Activated T-cell treated with anti-CD3 and anti-CD28 coated beads, Interleukin-2, amount 50 U/mL, for 1 hour (primary cell): ENCODE data around the gene FHAD1.
"Not testable (repeated sequence)": the region's sequence is repeated elsewhere in the genome, so short reads cannot be mapped to it uniquely, and the experiment has no call there.

Source experiments
- DNase-seq: peaks from one replicate; pipeline ENCODE4 v3.0.0-alpha.2; 2020

Gene FHAD1

DNA sequence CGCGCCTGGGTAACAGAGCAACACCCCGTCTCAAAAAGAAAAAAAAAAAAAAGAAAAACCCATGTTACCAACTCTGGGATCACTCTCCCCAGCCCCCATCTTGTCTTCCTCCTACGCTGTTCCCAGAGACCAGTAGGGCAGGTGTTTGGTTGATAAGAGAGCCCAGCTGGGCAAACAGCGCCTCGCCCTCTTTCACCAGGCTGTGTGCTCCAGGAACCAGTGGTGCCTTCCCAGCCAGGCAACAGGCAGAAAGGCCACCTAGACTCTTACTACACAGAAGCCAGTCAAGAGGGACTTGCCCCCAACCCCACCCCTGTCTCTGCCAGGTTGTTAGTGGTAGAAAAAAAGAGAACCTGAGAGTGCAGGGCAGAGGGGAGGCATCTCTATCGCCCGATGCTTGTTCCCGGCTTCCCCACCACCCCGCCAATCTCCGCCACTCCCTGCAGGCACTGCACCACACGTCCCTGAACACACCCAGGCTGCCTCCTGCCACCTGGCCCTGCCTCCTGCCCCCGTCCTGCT lies 177.2 kb downstream of the FHAD1 start:
- DNase-seq = no peak

DNA sequence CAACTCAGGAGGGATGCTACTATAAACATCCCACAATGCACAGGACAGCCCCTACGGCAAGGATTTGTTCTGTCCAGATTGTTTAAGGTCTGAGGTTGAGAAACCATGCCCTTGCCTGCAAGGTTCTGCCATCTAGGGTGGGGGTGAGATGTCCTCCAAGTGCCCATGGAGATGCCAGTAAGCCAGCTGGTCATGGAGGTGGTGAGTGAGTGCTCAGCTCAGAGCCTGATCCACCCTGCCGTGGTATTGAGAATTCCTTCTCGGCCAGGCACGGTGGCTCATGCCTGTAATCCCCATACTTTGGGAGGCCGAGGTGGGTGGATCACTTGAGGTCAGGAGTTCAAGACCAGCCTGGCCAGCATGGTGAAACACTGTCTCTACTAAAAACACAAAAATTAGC lies 178.0 kb downstream of the FHAD1 start:
- no peak for DNase-seq

DNA sequence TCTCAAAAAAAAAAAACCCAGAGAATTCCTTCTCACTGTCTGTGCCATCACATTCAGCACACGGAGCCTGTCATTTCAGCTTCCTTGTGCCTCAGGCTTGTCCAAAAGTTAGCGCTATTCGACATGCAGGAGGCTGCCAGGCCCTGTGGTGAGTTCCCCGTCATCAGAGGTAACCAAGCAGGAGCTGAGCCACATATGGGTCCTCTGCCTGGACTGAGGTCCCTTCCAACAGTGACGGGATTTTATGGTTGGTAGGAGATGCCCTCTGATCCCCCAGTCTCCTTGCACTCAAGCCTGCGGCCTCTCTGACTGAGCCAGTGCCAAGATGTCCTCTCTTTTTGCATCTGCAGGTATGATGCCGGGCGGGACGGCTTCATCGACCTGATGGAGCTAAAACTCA lies 178.5 kb downstream of the FHAD1 start:
- no peak for DNase-seq

DNA sequence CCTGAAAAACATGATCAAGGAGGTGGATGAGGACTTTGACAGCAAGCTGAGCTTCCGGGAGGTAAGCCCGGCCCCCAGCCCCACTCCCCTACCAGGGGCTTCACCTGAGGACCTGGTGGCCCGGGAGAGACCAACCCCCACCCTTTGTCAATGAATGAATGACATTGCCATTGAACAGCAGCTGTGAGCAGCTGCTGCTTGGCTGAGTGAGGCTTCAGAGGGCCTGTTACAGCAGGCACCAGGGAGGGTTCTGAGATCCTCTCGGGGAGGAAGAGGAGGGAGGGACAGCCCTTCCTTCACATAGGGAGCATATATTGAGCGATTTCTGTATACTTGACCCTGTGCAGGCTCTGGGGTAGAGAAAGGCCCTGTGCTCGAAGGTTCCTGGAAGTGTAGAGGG lies 178.9 kb downstream of the FHAD1 start:
- DNase-seq = no peak

DNA sequence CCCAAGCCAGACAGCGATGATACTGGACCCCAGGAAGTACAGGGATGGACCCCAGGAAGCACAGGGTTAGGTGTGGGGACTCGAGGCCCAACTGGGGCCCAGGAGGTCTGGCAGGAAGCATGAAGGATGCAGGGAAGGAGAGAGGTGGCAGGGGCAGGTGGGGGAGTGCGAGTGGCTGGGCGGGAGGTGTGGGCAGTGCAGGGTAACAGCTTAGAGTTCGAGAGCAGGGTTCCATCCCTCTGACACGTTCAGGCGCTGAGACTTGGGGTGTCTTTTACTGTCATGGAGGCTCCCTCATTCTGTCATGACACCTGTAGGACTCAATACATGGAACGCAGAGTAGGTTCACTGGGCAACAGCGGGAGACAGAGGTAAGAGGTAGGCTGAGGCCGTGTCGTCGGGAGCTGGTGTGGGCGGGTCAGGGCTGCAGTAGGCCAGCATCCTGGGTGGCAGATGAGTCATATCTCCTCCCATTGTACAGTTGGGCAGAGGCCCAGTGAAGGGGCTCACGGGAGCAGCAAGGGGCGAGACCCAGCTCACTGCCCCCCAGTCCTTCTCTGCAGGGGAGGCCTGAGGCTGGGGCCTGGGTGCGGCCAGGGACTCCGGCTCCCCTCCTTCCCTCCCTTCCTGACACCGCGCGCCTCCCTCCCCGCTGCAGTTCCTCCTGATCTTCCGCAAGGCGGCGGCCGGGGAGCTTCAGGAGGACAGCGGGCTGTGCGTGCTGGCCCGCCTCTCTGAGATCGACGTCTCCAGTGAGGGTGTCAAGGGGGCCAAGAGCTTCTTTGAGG lies 179.7 kb downstream of the FHAD1 start:
- DNase-seq = no peak

DNA sequence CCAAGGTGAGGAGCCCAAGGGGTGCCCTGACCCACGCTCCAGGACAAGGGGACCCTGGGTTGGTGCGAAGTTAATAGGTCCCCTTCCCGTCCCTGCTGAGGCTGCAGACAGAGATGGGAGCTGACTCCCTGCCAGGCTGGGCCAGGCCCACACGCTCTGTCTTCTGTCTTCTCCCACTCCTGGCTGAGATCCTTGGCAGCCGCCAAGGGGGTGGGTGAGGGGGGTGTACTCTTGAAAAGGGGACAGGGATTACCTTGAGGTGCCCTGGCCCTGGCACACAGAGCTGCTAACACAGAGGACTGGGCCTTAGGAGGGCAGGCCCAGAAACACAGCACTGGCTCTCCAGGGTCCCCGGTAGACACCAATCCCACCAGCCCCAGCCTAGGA lies 180.2 kb downstream of the FHAD1 start:
- DNase-seq = no peak

DNA sequence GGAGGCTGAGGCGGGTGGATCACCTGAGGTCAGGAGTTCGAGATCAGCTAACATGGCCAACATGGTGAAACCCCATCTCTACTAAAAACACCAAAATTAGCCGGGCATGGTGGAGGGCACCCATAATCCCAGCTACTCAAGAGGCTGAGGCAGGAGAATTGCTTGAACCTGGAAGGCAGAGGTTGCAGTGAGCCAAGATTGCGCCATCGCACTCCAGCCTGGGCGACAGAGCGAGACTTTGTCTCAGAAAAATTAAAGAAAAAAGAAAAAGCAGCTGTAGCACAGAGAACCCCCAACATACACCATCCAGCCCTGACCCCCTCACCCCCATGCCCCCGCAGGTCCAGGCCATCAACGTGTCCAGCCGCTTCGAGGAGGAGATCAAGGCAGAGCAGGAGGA lies 181.2 kb downstream of the FHAD1 start:
- not testable (repeated sequence) for DNase-seq

DNA sequence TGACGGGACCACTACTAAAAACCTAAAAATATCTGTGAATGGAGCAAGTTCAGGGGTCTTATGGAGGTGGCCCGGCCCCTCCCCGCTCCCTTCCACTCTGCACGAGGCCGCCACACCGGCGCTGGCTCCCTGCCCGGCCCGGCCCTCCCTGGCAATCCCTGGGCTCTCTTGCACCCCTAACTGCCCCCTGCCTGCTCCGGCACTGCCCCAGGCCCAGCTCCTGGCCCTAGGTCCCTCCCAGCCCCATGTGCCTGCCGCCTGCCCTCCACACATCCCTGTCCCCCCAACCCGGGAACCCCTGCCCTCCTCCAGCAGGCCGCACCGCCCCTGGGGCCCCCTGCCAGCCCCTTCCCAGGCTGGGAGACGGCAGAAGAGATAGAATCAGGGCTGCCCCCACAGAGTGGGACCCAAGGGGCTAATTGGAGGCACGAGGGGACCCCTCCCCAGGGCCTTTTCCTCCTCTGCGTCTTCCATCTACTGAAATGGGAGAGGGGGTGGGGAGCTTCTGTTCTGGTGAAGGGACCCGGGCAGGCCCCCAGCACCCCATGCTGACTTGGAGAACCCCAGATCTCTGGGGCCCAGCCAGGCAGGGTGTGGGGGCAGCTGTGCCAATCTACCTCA lies 181.9 kb downstream of the FHAD1 start:
- DNase-seq = no peak

DNA sequence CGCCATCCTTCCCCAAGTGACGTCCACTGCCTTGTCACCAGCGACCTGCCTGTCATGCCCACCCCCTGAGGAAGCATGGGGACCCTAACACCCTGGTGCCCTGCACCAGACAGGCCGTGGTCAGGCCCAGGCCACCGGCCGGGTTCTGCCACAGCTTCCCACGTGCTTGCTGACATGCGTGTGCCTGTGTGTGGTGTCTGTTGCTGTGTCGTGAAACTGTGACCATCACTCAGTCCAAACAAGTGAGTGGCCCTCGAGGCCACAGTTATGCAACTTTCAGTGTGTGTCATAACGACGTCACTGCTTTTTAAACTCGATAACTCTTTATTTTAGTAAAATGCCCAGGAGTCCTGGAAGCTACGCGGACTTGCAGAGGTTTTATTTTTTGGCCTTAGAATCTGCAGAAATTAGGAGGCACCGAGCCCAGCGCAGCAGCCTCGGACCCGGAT lies 182.7 kb downstream of the FHAD1 start:
- DNase-seq = no peak

DNA sequence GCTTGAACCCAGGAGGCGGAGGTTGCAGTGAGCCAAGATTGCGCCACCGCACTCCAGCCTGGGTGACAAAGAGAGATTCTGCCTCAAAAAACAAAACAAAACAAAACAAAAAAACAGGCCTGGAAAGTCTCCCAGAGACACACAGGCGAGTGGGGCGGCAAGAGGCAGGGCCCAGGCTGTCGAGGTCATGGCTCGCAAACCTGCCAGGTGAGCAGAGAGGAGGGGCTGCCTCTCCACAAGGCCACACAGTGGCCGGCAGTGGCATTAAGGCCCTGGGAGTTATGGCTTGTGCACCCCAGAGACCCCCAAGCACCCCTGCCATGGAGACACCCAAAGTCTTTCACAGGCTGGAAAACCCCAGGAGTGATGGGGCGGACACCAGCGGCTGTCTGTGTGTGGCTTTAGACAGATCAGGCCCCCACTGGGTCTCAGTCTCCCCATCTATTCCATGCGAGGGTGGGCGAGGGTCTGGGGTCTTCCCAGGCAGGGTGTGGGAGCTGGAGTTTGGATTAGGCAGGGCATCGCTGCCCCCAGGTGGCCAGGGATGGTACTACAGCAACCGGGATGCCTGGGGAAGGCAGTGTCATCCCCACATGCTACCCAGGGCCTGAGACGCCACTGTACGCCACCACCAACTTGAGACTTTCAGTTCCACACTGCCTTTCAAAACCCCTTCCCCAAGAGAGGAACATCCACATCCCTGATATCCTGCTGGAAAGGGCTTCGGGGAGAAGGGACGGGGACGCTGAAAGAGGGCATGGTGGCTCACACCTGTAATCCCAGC lies 184.0 kb downstream of the FHAD1 start:
- peak; percentile 86 for DNase-seq

DNA sequence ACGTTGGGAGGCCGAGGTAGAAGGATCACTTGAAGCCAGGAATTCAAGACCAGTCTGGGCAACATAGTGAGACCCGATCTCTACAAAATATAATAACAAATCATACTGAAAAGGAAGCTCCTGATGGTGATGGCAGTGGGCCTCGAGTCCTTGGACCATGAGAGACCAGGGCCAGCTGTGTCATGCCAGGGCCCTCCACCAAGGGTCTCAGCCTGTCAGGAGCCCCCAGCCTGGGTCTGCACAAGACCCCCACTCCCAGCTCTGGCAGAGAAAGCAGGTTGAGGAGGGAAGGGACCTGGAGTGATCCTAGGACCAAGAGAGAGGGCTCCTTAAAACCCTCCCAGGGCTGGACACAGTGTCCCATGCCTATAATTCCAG lies 184.5 kb downstream of the FHAD1 start:
- DNase-seq = no peak

DNA sequence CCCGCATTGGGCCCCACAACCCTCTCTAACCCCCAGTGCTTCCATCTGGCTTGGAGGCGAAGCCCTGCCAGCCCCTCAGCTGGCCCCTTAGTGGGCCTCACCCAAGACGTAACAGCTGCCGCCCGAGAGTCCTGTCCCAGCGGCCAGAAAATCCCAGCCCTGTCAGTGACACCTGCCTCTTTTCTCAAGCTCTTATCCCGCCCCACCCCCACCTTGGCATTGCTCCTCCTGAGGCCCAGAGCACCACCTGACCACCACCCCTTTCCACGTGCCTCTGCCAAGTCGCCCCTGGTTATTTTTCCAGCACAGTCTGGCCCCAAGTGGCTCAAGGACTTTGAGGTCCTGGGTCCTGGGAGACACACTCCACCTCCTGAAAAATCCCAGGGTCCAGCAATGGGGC lies 185.3 kb downstream of the FHAD1 start:
- no peak for DNase-seq

DNA sequence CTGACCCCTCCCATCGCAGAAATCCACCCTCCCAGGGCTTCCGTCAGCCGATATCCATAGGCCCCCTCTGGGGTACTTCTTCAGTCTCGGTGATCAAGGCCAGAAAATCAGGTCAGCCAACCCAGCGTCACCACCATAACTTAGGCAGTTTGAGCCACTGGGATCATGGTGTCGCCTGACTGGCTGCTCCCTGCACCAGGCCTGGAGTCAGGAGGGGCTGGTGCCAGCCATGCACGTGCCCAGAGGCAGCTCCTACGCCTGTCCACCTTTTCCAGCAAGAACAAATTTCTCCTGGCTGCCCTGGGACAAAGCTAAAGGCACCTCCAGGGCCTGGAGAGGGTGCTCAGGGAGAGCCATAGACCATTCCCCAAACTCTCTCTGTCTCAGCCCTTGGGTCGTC lies 186.4 kb downstream of the FHAD1 start:
- DNase-seq = no peak

DNA sequence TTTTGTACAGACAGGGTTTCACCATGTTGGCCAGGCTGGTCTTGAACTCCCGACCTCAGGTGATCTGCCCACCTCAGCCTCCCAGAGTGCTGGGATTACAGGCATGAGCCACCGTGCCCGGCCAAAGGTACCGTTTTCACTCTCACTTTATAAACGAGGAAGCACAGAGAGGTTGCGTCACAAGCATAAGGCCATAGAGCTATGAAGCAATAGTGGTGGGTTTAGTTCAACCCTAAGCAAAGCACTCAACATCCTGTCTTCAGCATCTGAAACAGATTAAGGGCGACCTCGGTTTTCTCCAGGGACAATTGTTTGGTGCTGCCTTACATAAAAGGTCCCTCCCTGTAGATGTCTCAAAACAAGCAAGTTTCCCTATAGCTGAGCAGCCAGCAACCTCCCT lies 187.7 kb downstream of the FHAD1 start:
- not testable (repeated sequence) for DNase-seq

DNA sequence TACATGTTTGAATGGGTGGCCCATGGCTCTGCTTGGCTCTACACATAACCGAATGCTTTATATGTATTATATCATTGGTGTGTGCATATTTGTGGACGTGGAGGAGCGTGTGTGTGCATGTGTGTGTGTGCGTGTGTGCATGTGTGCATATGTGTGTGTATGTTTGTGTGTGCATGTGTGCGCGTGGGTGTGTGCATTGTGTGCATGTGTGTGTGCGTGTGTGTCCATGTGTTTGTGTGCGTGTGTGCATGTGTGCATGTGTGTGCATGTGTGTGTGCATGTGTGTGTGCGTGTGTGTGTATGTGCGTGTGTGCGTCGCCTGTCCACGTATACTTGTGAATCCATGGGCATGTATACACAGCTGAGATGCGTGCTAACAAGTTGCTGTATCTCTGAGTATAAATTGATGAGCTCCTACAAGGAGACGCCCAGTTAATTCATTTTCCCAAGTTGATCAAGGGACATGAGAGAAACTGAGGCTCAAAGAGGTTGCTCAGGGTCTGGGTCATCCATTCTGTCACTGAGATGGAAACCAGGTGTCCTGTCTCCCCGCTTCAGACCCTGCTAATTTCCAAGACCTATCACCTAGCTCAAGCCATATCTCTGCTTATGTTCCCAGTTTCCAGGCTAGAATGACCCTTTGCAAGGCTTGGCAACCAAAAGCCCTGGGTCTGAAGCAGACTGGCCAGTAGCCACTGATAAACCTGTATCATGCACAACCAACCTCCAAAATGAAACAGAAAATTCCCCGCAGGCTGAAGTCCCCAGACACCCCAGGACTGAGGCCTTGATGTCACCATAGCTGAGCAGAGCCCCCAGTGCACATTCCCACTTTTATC lies 188.4 kb downstream of the FHAD1 start:
- DNase-seq = no peak

DNA sequence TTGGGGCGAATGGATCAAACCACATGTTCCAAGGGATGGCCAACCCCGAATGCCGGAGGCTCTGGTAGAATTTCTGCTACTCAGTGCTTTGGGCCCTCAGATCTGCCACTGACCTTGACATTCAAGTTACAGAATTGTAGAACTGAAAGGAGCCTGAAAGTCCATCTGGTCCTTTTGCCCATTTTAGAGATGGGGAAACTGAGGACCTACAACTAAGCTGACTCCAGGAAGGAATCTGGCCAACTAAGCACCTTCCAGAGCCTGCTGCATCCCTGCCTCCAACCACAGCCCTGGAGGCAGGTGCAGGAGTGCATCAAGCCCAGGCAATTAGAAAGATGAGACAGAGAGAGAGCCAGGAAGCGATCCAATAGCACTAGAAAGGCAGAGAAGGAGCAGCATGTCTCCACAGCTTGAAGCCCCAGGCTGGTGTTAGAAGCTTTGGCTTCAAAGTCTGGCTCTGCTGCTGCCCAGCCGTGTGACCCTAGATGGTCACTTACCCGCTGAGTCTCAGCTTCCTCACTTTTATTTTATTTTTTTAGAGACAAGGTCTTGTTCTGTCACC lies 189.9 kb downstream of the FHAD1 start:
- DNase-seq = no peak

DNA sequence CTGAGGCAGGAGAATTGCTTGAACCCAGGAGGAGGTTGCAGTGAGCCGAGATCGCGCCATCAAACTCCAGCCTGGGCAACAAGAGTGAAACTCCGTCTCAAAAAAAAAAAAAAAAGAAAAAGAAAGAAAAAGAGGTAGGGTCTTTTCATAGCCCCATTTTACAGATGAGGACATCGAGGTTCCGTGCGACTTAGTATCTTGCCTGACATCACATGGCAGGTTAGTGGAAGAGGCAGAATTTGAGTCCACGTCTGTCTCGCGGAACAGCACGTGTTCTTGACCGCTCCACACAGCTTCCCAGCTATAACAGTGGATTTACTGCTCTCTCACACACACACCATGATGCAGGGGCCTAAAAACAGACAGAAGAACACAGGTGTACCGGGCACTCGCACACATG lies 192.3 kb downstream of the FHAD1 start:
- DNase-seq = no peak

DNA sequence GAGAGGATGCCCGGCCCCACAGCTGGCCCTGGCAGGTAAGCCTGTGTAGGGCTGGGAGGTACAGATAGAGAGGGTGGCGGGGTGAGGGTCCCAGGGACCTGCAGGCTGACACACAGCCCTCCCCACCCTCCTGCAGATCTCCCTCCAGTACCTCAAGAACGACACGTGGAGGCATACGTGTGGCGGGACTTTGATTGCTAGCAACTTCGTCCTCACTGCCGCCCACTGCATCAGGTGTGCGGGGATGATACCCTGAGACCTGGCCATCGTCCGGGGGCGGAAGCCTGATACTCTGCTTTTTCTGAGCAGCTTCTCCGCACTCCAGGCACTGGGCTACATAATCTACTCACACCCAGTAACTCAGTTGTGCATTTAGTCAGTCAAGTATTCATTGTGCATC lies 193.3 kb downstream of the FHAD1 start:
- no peak for DNase-seq

DNA sequence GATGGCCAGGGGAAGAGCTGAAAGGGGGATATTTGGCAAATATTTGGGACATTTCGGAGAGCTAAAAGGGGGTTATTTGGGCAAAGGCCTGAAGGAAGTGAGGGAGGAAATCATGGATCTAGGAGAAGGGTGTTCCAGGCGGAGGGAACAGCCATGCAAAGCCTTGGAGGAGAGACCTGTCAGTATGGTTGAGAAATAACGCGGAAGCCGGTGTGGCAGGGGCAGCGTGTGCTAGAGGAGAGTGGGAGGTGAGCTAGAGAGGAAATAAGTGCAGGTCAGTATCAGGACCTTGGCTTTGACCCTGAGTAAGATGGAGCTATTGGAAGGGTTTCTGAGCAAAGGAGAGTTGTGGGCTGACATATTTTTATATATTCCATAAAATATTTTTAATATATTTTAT lies 194.2 kb downstream of the FHAD1 start:
- no peak for DNase-seq

DNA sequence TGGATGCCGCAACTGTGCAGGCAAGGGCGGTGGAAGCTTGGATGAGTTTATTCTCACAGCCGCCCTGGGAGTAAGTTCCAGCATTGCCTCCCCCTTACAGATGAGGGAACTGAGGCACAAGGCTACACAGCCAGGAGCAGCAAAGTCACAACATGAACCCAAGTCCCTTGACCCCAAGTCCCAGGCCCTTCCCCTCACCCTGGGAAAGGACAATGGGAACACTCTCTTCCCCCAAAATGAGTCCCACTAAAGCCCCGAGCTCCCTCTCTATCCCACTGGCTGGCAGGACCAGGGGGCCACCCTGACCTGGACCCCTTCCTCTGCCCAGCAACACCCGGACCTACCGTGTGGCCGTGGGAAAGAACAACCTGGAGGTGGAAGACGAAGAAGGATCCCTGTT lies 195.1 kb downstream of the FHAD1 start:
- DNase-seq = no peak

DNA sequence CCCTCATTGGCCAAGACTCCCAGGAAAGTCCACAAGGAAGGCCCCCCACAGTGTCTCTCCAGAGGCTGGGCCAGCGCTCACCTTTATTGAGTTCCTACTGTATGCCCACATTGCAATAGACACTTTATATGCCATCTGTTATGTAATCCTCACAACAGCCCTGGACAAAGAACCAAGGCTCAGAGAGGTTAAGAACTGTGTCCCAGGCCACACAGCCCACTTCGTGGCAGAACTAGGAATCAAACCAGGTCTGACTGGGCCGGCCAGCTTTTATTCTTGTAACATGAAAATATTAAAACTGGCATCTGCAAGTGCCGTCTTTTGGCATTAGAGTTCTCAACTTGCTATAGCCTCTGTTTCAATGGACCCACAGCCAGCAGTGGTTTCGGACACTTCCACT lies 195.7 kb downstream of the FHAD1 start:
- DNase-seq = no peak

DNA sequence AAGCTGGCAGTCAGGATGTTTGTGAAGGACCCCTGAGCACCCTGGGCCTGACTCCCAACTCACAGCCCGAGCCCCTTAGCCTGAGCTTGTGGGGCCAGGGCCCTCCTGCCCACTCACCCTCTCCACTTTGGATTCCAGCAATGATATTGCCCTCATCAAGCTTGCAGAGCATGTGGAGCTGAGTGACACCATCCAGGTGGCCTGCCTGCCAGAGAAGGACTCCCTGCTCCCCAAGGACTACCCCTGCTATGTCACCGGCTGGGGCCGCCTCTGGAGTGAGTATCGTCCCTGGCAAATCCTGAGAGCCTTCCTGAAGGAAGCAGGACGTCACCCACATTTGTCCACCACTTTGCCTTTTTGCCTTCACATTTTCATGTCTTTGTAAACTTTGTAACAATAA lies 196.3 kb downstream of the FHAD1 start:
- DNase-seq = no peak
